ENCODE results near the gene DUSP22.
"Not testable (repeated sequence)": the region's sequence is repeated elsewhere in the genome, so short reads cannot be mapped to it uniquely, and the experiment has no call there.

The DUSP22 gene

GRCh38 chr6:366389-367297 is 74.4 kb downstream of the DUSP22 start:
- no peak for DNase-seq

DNA sequence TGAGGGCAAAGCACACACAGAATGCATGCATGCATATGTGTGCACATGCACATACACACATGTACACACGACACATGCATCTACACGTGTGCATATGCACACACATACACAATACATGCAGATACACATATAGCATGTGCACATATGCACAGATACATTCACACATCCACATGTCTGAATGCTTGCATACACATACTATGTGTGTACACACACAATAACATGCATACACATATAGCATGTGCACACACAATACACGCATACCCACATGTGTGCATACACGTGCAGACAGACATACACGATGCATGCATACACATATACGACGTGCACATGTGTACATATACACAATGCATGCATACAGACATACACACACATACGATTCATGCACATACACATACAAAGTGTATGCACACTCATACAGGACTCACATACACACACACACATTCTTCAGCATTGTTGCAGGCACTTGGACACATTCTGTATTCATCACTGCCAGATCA is 75.1 kb downstream of the DUSP22 start:
- no peak for DNase-seq

- DNase-seq, result no peak
Measured at GRCh38 chr6:367891-368630, 75.8 kb downstream of the DUSP22 start.

DNA sequence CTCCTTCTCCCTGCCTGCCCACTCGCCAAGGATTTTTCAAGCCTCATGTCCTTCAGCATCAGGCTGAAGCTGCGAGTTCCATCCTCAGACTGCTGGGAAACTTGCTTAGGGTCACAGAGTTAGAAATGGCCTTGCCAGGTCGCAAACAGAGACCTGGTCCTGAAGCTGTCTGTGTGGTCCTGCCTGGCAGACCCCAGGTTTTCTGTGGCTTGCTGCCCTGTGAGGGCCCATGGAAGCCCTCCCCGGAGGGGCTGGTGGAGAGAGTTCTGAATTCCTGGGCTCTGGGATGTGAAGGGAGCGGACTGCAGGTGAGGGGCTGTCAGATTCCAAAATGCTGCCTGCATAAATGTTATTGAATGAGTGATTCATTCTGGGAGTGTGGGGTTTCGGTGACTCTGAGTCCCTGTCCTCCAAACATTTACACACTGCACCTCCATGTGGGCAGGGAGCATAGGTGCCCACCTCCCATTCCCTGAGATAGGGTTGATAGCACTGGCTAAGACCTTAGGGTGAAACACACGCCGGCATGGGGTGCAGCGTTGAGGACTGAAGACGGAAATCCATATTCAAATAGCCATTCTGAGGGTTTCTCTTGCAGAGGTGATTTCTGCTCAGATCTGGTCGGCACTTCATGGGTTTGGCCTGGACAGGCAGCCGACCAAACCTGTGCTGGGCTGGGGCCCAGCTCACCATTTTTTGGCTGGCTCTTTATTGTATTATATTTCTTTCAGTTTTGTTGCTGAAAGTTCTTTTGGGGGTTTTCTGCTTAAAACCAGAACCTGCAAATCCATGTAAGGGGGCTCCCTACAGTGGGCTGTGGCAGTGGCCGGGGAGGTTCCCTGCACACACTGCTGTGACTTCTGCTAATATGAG is 77.5 kb downstream of the DUSP22 start:
- DNase-seq, result no peak

DNA sequence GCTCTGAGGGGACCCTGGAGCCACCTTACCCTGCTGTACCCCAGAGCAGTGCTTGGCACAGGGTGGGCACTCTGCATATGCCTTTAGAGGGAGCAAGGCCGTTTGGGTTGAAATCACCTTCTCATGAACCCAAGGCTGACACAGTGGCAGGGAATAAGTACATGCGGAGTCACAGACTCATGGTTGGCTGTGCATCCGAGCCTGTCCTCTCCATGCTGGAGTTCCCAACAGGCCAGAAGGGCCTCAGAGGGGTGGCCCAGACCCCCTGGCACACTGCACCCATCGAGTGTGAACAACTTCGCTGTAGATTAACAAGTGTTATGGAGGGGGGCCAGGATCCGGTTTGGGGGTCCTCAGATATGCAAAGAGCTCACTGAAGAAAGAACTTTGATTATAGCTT is 78.3 kb downstream of the DUSP22 start:
- DNase-seq, result no peak

DNA sequence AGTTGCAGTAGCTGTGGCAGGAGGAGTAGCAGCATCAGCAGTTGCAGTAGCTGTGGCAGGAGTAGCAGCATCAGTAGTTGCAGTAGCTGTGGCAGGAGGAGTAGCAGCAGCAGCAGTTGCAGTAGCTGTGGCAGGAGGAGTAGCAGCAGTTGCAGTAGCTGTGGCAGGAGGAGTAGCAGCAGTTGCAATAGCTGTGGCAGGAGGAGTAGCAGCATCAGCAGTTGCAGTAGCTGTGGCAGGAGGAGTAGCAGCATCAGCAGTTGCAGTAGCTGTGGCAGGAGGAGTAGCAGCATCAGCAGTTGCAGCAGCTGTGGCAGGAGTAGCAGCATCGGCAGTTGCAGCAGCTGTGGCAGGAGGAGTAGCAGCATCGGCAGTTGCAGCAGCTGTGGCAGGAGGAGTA is 79.6 kb downstream of the DUSP22 start:
- not testable (repeated sequence) for DNase-seq

DNA sequence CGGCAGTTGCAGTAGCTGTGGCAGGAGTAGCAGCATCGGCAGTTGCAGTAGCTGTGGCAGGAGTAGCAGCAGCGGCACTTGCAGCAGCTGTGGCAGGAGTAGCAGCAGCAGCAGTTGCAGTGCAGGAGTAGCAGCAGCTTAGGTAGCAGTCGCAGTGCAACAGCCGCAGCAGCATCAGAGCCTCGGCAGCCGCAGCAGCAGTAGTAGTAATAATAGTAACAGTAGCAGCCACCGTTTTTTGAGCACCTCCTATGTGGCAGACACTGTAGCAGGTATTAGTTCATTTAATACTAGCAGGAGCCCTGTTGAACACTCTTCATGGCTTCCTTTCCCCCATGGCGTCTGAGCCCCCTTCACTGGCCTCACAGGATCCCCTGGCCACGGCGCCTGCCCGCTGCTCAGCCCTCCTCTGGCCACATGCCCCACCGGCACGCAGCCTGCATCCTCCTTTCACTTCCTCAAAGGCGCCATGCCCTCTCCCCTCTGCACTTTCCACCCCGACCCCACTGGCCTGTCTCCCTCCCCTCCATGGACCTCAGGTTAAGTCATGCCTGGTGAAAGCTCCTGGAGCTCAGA is 80.1 kb downstream of the DUSP22 start:
- no peak for DNase-seq

- no peak for DNase-seq
Measured at GRCh38 chr6:373031-373430, 80.7 kb downstream of the DUSP22 start.

GRCh38 chr6:373773-374724 is 81.8 kb downstream of the DUSP22 start:
- no peak for DNase-seq

DNA sequence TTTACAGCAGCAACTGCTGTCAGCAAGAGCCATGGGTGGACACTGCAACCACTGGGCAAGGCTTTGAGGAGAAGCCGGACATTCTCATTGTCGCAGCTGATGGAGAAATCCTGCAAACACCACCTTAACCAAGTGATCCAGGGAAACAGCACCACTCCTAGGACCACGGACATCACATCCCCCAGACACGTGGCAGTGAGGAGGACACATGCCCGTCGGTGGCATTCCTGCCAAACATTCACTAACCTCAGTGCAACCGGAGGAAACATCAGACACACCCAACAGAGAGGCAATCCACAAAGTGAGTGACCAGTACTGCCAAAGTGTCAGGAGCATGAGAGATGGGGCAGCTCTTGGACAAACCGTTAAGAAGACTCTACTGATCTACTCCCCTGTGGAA is 82.7 kb downstream of the DUSP22 start:
- DNase-seq, result no peak

DNA sequence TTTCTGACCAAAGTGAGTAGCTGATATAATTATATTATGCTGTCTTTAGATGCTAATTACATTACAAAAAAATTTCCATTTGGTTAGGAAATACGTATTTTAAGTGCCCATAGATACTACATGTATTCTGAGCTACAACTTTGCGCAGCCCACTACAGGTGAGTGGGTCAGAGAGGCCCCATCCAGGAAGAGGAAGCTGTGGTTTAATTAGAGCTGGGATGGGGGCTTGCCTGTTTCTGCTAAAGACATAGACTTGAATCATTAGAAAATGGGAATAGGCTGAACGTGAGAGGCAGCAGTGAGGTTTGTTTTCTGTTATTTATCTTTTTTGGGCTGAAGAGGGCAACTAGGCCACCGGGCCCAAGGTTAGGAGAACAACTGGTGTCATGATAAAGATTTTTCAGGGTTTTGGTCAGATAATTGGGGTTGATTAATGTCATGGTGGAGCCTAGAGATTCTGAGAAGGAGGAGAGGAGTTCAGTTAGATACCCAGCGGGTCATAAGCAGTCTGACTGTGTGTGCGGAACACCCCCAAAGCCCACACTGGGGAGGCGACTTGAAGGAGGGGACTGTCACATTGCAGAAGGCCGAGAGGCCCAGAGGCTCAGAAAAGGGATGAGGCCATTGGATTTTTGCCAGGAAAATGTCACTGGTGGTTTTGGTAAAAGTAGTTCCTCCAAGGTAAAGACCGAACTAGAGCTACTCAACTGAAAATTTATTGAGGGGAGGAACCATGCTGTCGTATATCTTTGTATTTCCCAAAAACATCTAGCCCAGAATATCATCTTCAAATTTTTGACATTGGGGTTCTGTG is 84.7 kb downstream of the DUSP22 start:
- DNase-seq, result no peak

DNA sequence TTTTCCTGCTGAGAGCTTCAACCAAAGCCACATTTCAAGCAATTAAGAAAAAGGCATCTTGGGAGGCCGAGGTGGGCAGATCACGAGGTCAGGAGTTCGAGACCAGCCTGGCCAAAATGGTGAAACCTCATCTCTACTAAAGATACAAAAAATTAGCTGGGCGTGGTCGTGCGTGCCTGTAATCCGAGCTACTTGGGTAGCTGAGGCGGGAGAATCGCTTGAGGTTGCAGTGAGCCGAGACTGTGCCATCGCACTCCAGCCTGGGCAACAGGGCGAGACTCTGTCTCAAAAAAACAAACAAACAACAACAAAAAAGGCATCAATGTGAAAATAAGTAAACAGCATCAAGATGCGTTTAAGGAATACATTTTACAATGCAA is 85.3 kb downstream of the DUSP22 start:
- DNase-seq, result not testable (repeated sequence)

DNA sequence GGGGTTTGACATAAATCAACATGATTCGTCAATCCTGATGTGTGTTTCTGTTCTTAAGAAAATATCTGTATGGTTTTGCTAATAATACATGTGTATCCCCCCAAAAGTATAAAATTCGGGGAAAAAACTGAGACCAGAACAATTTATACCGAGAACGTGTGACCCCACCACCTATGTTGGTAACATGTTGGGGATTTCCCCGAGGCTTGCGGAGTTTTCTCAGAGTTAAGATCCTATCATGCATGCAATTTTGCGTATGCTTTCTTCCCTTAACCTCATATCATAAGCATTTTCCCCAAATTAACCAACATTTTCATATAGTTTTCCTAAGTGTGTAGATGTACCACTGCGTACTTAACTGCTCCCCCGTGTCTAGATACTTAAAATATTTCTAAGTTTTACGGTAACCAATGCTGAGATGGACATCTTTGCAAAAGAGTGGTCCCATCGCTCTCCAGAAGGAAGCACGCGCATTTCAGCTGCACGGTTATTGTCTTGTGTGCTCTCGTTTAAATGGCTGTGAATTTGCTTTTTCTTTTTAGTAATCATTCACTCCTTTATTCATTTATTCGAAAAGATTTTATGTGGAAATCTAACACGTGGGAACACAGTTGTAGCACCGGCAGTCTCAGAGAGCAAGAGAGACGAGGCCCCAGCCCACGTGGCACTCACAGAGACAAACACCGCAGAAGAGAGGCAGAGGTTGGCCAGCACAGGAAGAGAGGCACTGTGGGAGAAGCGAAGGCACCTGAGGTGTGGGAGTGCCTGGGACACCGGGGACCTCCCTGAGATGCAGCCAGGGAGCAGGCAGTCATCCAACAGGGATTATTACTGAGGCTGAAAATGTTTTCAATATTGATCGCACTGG is 86.0 kb downstream of the DUSP22 start:
- no peak for DNase-seq

DNA sequence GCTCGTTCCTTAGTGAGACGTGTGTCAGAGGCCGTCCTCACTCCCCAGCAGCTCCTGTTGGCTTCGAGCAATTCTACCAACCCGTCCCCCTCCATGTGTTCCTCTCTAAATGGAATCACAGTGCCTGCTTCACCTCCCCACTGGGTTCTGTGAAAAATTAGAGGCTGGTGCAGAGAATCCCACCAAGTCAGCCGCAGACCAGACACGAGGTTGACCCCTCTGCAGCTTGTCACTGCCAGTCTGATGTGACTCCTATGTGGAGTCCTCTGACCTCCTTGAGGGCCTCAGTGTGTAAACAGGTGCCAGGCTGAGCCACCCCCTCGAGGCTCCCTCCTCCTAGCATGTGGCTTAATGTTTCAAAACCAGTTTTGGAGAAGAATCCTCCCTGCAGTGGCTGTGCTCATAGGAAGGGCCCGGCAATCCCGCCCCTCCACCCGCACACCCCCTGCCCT is 86.7 kb downstream of the DUSP22 start:
- DNase-seq, result no peak

- no peak for DNase-seq
Measured at GRCh38 chr6:379410-380181, 87.3 kb downstream of the DUSP22 start.

DNA sequence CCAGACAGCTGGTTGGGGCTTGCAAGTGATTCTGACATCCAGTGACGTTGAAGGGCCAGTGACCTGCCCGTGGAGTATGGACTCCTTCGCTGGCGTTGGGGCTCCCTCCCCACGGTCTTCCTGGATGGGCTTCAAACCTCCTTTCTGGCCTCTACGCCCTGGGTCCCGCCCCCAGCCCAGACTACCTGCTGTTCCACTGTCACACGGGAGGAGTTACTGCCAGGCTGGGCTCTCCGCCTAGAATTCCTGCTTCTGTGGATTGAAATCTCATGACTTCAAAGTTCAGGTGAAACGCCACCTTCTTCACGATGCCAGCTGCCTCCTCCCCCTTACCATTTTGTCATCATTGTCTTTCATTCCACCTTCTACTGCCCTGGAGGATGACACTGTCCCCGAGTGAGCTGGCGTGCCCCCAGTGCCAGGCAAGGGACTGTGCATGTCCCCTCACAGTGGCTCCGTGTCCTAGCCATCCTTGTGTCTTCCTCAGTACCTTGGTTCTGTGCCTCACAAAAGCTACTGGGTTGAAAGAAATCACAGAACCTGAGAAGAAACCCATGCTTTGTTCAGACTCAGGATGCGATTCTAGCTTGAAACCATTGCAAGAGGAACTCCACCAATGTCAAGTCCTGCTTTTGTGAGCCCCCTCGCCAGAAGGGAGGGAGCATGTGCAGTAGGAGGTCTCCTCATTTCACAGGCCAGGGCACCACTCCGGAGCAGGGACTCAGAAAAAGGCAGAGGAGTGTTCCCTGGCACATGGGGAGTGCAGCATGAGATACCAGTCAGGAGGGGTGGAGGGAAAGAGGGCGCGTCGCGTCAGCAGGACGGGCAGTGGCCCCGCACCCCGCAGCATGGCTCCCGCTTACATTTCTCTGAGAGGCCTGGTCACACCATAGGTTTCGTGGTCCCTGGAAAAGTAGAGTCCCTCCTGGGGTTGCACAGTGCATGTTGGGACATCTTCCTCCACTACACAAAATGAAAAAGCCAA is 88.2 kb downstream of the DUSP22 start:
- no peak for DNase-seq

DNA sequence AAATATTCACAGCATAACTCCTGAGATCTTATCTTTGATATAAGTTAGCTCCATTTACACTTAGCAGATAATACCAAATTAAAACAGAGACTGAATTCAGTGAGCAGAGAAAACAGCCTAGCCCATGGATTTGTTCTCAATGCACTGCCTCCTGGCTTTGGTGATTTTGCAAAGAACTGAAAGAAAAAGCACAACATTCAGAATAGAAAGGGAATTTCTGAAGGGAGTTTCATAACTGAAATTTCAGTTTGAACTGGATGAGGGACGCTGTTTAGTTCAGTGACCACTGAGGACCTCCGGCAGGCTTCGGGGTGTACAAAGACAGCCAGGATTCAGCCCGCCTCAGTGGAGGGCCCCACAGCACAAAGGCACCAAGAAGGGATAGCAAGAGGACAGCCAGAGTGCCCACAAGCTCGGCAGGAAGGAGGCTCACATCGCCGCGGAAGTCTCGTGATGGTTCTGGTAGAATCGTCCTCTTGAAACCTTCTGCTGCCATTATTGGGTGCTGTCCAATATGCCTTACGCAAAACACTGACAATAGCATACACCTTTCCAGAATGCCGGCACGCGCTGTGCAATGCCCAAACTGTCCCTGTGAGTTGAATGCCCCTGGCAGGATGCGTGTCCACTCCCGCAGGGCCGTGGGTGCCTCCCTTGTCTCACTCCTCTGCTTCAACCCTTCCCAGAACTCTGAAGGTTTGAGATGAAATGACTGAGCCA is 89.6 kb downstream of the DUSP22 start:
- DNase-seq, result no peak

Data from HCEC 1CT (cell line).